ENCODE results near the gene GAPDHS.

DNA sequence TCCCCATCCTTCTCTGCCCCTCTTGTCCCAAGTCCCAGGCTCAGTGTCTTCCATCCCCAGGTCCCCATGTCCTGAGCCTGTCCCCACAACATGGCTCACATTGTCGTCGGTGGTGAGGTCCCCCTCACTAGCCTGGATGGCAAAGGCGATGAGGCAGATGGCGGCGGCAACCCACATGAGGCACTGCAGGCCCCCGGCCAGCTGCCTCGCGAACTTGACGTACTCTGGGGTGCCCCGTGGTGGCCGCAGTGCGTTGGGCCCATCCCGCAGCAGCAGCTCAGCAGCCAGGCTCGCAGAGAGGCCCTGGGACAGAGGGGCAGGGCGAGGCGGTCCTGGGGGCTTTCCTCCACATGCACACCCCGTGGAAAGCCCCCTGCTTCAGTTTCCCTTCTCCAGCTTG, 29.1 kb downstream of the GAPDHS start:
- TF ChIP-seq POLR2A (IDR thresholded peaks at IDR 0.05; ENCODE audit: low read depth, low read length), result no peak
- TF ChIP-seq, protein P1, sequence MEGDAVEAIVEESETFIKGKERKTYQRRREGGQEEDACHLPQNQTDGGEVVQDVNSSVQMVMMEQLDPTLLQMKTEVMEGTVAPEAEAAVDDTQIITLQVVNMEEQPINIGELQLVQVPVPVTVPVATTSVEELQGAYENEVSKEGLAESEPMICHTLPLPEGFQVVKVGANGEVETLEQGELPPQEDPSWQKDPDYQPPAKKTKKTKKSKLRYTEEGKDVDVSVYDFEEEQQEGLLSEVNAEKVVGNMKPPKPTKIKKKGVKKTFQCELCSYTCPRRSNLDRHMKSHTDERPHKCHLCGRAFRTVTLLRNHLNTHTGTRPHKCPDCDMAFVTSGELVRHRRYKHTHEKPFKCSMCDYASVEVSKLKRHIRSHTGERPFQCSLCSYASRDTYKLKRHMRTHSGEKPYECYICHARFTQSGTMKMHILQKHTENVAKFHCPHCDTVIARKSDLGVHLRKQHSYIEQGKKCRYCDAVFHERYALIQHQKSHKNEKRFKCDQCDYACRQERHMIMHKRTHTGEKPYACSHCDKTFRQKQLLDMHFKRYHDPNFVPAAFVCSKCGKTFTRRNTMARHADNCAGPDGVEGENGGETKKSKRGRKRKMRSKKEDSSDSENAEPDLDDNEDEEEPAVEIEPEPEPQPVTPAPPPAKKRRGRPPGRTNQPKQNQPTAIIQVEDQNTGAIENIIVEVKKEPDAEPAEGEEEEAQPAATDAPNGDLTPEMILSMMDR (conservative IDR thresholded peaks at IDR 0.05; ENCODE audit: low read depth, low read length), result no peak
- no peak for TF ChIP-seq SMC3 (IDR thresholded peaks at IDR 0.05; ENCODE audit: low read depth, low read length)
- TF ChIP-seq CEBPB (IDR thresholded peaks at IDR 0.05; ENCODE audit: low read depth, low read length), result no peak
- TF ChIP-seq FOS (IDR thresholded peaks at IDR 0.05; ENCODE audit: low read depth, low read length), result no peak
- no peak for TF ChIP-seq RAD21 (IDR thresholded peaks at IDR 0.05; ENCODE audit: low read length)
